Thoracic aorta endothelial cell (primary cell): ENCODE results near the gene SNAPIN. TPM values are rescaled to one million over a fixed set of nuclear protein-coding genes. Genes with fewer than 3 reads are reported as not detected.

Experiments
- small RNA-seq: library from RNA; depleted of rRNA; stranded (forward); fragments of <200 nt; gene quantifications from one replicate; pipeline ENCODE3, GENCODE V24; 2012
- total RNA-seq: library from RNA; depleted of rRNA; stranded (reverse); fragments of >200 nt; gene quantifications from 2 replicates; pipeline ENCODE4 v1.2.3, GENCODE V29; 2012

SNAPIN gene, protein sequence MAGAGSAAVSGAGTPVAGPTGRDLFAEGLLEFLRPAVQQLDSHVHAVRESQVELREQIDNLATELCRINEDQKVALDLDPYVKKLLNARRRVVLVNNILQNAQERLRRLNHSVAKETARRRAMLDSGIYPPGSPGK
- total RNA-seq, result 42.9 and 46.0 TPM in 2 replicates

DNA sequence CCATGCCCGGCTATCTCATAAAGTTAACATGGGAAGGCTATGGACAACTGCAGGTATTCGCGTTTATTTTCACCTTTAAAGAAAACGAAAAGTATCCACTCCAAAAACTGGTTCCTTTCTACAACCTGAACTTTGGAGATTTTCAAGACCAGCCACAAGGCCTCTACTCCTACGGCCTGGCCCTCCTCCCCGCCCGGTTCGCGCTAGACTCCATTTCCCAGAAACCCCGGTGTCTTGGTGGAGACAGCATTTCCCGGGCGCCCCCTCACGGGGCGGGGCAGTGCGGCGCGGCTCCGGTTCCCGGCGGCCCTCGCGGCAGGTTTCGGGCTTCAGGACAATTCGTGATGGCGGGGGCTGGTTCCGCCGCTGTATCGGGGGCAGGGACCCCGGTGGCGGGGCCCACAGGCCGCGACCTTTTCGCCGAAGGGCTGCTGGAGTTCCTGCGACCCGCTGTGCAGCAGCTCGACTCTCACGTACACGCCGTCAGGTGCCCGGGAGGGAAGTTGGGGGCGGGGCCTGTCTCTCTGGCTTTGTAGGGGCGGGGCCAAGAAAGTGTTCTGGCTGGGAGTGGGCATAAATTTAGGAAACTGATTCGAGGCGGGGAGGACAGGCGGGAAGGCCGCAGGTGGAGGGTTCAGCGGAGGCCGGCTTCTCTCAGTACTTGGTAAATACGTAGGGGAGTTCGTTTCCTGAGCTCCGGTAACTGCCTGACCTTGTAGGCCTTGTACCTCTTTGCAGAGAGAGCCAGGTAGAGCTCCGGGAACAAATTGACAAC, at the start of gene SNAPIN:
SNAPIN (plus strand) TSS at position 304 of the 775 bp plus-strand sequence; CDS start at position 345, 41 bp downstream.

DNA sequence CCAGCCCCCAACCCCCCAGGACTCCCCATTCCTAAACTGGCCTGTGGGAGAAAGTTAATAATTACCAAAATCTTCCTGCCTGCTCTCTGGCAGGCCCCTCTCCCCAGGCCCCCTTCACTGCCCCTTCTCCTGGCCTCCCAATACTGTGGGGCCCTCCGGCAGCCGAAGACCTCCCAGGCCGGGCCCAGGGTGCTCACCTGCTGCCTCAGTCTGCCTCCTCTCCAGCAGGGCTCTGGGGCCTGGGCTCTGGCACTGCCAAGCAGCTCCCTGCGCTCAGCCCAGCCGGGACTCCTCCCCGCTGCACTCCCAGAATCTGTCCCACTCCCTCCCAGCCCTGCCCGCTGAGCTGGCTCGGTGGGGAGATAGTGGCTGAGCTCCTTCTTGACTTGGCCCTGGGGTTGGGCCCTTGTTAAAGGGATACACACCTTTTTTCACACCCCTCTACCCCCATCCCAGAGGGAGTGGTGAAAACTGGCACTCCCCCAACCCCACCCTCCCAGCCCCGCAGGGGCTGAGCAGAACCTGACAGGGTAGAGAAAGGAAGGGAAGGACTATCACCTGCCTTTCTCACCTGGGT, 45.7 kb upstream of the SNAPIN start, which contains the start of gene S100A16:
S100A16 (minus strand) TSS at position 383 of the 577 bp plus-strand sequence. CDS start 4,986 bp downstream, outside the sequence.

DNA sequence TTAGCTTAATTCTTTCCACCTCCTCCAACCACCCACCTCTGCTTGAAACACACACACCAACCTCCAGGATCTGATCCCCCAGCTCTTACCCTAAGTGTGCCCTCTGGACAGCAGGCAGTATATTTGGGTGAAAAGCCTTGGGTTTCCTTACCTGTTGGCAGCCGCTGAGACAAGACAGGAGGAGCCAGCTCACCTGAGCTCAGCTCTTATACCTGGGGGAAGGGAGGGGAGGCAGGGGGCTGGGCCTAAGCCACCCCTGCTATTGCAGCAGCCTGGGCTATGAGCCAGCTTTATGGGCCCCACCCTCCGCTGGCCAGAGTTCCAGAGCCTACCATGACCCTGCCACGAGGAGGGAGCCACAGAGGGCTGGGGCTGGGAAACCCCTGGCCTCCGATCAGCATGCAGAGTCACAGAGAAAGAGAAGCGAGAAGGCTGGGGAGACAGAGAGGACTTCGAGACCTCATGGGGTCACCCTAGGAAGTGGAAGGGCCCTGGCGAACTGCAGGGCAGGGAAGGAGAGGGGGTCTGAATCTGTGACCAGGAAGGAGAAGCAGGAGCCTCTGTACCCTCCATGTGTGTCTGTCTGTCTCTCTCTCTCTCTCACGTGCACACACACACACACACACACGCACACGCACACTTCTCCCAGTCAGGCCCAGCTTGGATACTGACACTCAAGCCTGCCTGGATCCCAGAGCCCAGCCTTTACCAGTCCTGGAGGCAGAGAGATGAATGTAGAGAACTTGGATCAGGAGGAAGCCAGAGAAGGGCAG, 42.2 kb upstream of the SNAPIN start, which contains the start of gene S100A14:
S100A14 (minus strand) TSS at position 182 of the 773 bp plus-strand sequence. CDS start 467 bp downstream, outside the sequence.

DNA sequence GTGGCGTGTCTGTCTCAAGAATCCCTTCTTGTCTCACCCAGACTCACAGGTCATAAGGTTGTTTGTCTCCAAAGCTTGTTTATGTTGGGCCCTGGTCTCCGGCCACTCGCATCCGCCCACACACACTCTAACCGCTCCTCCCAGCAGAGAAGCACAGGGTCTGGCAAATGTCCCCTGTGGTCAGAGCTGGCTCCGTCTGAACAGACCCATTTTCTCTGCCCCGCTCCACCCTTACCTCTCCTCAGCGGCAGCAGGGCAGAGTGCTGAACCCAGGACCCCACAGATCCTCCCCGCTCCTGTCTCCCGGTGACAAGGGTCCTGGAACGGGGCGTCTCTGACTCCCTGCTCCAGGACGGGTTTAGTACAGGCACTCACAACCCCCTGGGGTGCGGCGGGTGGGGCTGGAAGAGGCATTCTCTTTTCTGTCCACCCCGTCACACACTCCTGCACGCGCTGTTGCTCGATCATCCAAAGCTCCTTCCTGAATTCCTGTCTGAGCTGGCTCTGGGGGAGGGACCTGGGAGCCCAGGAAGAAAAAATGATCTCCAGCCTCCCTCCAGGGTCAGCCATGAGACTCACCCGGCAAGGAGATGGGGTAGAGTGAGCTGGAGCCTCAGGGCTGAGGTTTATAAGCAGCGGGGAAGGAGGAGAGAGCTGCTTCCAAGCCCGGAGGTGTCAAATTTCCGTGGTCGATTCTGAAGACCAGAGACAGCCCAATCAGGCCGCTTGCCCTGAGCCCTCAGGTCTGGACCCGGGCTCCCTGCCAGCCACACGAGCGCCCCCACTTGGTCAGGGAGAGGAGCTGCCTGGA, 31.4 kb upstream of the SNAPIN start, which contains the start of gene S100A13:
S100A13 (minus strand) TSS at position 602 of the 811 bp plus-strand sequence. CDS start 1,033 bp downstream, outside the sequence.

DNA sequence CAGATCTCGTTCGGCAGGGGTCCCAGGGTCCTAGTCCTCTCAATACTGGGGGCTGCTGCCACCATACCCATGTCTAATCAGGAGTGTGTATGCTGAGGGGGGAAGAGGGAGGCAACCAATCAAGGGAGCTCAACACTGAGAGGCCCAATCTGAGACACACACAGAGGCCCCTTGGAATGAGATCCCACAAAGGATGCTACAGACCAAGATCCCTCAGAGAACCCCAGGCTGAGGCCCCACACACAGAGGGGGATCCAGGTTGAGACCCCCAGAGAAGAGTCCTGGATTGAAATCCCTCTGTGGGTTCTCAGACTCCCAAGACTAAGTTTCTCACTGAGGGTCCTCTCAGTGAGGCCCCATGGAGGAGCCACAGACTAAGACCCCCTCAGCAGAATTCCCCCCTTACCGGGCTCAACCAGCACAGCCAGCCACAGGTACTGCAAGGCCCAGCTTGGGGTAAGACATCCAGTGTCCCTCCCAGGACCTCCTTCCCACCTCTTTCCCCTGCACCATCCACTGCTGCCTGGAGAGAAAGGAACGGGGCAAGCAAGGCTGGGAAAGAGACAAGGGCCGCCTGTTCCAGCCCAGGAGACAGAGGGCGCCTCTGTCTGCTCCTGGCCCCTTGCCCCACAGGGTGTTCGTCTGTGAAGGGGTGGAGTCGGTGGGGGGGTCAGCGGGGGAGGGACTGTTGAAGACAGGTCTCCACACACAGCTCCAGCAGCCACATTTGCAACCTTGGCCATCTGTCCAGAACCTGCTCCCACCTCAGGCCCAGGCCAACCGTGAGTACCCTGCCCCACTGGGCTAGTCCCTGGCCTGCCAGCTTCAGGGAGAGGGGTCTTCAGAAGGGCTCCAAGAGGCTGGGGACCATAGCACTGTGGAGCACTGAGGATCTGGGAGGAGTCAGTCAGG, 30.5 kb upstream of the SNAPIN start, which contains the start of gene S100A1:
S100A1 (plus strand) TSS at position 720 of the 912 bp plus-strand sequence. CDS start 2,088 bp downstream, outside the sequence.

DNA sequence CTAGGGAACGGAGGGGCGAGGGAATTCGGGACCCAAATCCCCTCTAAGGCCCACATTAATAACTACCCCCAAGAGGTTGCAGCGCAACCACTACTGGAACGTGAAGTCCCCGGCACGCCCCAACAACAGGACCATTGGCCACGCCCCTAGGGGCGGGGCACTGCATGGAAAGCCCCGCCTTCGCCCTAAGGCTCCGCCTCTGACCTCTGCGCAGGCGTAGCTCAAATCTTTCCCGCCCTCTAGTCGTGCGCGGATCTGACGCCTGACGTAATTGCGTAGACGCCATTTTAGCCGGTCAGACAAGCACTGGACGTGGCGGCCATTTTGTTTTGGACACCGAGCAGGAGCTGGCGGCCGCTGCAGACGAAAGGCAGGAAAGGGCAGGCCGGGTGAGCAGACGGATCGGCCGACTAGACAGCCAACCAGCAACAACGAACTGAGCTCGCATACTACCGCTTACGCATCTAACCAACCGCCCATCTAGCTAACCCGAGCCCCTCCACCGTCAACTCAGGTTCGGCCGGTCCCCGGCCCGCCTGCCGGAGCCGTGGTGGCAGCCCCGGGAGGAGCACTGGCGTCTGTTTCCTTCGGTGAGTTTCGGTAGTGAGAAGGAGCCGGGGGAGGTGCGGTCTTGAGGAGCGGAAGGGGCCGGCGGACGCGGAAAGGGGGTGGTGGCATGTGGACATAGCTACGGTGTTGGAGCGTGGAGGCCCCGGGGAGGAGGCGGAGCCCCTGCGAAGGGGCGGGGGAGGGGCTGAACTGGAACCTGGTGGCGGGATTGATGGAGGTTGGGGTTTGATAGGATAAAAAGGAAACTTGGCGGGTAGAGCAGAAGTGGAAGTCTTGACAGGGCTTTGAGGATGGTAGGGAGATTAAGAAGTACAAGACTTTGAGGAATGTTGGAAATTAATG, 24.5 kb upstream of the SNAPIN start, which contains the start of gene CHTOP:
CHTOP (plus strand) TSS at position 313 of the 912 bp plus-strand sequence. CDS start 2,523 bp downstream, outside the sequence.

DNA sequence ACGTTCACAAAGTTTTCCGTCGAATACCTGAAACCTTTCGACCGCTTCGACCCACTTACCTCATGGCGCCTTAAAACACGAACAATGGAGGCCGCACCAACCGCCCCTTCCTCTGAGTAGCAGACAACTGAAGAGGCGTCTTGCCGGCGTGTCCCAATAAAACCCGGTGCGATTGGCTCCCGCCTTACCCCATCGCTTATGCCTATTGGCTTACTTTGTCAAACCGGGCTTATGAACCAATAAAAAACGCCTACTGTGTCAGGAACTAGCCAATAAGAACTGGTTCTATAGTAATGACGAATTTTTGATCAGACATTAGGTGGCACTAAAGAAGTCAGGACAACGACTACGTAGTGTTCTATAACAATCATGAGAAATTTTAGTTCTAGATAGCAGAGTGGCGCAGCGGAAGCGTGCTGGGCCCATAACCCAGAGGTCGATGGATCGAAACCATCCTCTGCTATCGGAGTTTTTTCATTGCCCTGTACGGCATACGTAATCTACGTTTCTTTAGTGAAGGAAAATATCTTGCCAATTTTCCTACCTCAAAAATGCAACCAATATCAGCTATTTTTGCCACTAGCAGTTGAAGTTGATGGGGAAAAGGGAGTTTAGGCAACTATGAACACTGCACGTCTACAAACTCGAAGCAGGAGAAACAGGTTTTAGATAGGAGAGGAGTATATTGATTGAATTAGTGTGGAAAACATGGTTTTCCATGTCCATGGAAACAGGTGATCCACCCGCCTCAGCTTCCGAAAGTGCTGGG, 12.5 kb downstream of the SNAPIN start, which contains the start of gene ILF2:
ILF2 (minus strand) TSS at position 135 of the 769 bp plus-strand sequence; CDS start at position 64, 71 bp downstream.

DNA sequence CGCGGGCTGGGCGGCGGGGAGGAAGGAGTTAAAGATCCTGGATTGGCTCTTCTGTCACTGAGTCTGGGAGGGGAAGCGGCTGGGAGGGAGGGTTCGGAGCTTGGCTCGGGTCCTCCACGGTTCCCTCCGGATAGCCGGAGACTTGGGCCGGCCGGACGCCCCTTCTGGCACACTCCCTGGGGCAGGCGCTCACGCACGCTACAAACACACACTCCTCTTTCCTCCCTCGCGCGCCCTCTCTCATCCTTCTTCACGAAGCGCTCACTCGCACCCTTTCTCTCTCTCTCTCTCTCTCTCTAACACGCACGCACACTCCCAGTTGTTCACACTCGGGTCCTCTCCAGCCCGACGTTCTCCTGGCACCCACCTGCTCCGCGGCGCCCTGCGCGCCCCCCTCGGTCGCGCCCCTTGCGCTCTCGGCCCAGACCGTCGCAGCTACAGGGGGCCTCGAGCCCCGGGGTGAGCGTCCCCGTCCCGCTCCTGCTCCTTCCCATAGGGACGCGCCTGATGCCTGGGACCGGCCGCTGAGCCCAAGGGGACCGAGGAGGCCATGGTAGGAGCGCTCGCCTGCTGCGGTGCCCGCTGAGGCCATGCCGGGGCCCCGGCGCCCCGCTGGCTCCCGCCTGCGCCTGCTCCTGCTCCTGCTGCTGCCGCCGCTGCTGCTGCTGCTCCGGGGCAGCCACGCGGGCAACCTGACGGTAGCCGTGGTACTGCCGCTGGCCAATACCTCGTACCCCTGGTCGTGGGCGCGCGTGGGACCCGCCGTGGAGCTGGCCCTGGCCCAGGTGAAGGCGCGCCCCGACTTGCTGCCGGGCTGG, 20.2 kb downstream of the SNAPIN start, which contains the start of gene NPR1:
NPR1 (plus strand) TSS at position 170 of the 818 bp plus-strand sequence; CDS start at position 591, 421 bp downstream.

Small RNA genes within 50 kb of the gene (small RNA-seq; reads per million reads assigned to genes)
- gene MIR8083 (not detected), gene RN7SL372P (not detected)

Other genes starting within 250 kb of the SNAPIN start
- gene S100A7A, start 242.2 kb upstream of the SNAPIN start, total RNA-seq, result not detected in 2 replicates
- gene S100A7, start 198.1 kb upstream of the SNAPIN start, total RNA-seq, result not detected in 2 replicates
- 557 and 593 TPM in 2 replicates for gene S100A6, start 122.7 kb upstream of the SNAPIN start, total RNA-seq
- gene S100A5, start 117.8 kb upstream of the SNAPIN start, total RNA-seq, result not detected in 2 replicates
- 1.2 and 2.1 TPM in 2 replicates for gene S100A4, start 112.9 kb upstream of the SNAPIN start, total RNA-seq
- 0.53 and 0.79 TPM in 2 replicates for gene S100A3, start 109.4 kb upstream of the SNAPIN start, total RNA-seq
- gene S100A2, start 92.9 kb upstream of the SNAPIN start, total RNA-seq, result 2.4 and 3.1 TPM in 2 replicates
- 530 TPM in 2 replicates for gene S100A16, start 45.6 kb upstream of the SNAPIN start, total RNA-seq
- gene S100A14, start 42.4 kb upstream of the SNAPIN start, total RNA-seq, result not detected in 2 replicates
- 96.9 and 122 TPM in 2 replicates for gene S100A13, start 31.2 kb upstream of the SNAPIN start, total RNA-seq
- not detected in 2 replicates for gene S100A1, start 30.3 kb upstream of the SNAPIN start, total RNA-seq
- 44.3 and 46.4 TPM in 2 replicates for gene CHTOP, start 24.6 kb upstream of the SNAPIN start, total RNA-seq
- 321 and 376 TPM in 2 replicates for gene ILF2, start 12.3 kb downstream of the SNAPIN start, total RNA-seq
- gene NPR1, start 20.0 kb downstream of the SNAPIN start, total RNA-seq, result 3.7 and 7.8 TPM in 2 replicates
- 49.9 and 55.4 TPM in 2 replicates for gene INTS3, start 69.3 kb downstream of the SNAPIN start, total RNA-seq
- 14.9 and 19.1 TPM in 2 replicates for gene SLC27A3, start 116.7 kb downstream of the SNAPIN start, total RNA-seq